GM19240 (cell line): ENCODE measurements around the gene ADAMTS4.

Source experiments
- DNase-seq: peaks from one replicate; pipeline ENCODE4 v3.0.0; 2011; ENCODE audit warnings: low spot score; ENCODE audit not compliant: insufficient read length

ADAMTS4 gene

GRCh38 chr1:161153682-161154337 lies 45.0 kb downstream of the ADAMTS4 start, which contains the start of gene UFC1:
Gene UFC1, plus strand, starts transcription at chr1:161153978. Its CDS starts 20 bp downstream, at chr1:161153998.
- peak; percentile 81 for DNase-seq

- no peak for DNase-seq
Observed at GRCh38 chr1:161153176-161153575, 45.7 kb downstream of the ADAMTS4 start.

GRCh38 chr1:161145832-161146231 lies 53.0 kb downstream of the ADAMTS4 start:
- no peak for DNase-seq

- no peak for DNase-seq
Observed at GRCh38 chr1:161140755-161141400, 58.0 kb downstream of the ADAMTS4 start.

GRCh38 chr1:161139766-161140165 lies 59.1 kb downstream of the ADAMTS4 start:
- DNase-seq: no peak

- no peak for DNase-seq
Observed at GRCh38 chr1:161138431-161138830, 60.4 kb downstream of the ADAMTS4 start.

GRCh38 chr1:161137881-161138280 lies 61.0 kb downstream of the ADAMTS4 start:
- DNase-seq: no peak
